OCI-M1 (cell line): Measurements from ENCODE around the gene POU4F3.

Experiments
- DNase-seq: peaks from one replicate; lab custom pipeline; 2025; lab: John Stamatoyannopoulos, UW

The POU4F3 gene

DNA sequence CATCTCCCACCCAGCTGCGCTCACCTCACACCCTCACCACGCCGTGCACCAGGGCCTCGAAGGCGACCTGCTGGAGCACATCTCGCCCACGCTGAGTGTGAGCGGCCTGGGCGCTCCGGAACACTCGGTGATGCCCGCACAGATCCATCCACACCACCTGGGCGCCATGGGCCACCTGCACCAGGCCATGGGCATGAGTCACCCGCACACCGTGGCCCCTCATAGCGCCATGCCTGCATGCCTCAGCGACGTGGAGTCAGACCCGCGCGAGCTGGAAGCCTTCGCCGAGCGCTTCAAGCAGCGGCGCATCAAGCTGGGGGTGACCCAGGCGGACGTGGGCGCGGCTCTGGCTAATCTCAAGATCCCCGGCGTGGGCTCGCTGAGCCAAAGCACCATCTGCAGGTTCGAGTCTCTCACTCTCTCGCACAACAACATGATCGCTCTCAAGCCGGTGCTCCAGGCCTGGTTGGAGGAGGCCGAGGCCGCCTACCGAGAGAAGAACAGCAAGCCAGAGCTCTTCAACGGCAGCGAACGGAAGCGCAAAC, 1.1 kb downstream of the POU4F3 start:
- DNase-seq, result no peak

DNA sequence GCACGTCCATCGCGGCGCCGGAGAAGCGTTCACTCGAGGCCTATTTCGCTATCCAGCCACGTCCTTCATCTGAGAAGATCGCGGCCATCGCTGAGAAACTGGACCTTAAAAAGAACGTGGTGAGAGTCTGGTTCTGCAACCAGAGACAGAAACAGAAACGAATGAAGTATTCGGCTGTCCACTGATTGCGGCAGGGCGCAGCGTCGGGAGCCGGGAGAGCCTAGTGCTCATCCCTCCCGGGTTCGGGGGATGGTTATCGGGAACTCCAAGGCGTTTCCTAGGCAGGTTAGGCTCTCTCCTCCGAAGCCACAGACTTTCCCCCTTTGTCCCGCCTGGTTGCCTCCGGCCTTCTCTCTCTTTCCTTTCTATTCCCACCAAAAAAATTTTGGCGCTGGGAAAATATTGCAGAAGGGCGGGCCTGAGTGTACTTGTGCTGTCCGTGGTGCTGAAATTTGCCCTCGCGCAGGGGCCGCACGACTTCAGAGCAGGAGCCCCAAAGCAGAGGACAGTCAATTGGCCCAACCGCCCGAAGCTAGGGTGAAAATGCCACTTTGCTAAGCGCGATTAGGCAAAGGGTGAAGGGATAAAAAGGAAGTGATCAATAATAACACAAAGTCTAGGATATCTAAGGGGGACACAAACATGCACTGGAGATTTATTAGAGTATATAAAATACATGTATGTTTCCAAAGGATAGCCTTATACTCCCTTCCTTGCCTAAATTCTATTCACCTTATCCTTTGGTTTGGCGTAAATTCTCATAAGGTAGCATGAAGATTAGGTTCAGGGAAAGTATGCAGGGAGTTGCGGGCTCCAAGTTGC, 1.8 kb downstream of the POU4F3 start:
- DNase-seq, result peak; percentile 65

DNA sequence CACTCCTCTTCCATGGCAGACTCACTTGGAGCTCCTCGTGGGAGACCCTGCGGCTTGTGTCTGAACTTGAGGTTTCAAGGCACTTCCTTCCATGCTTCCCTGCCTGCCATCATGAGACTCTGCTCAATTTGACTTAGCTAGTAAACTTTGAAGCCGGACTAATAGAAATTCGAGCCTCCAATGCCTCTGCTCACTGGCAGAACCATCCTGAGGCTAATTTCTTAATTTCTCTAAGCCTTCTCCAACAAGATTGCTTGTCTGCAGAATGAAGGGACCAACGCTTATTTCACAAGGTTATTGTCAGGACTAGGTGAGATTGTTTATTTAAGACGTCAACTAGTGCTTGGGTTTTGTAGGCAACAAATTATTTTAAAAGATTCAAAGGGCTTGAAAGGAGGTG, 3.2 kb downstream of the POU4F3 start:
- DNase-seq, result no peak

DNA sequence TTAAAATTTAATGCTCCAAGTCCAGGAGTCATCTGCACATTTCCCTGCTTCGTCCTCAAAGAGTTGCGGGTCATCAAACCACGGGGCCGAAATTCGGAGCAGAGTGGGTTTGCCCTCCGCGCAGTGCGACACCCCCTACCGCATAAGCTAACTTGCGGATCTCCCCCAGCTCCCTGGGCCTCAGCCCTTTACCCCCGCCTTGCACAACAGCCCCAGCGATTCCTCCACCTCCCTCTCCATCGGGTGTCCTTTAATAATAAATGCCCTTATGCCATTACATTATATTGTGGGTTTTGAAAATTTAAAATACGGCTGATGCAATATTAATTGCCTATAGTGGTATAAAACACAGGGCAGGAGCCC, 3.9 kb downstream of the POU4F3 start:
- no peak for DNase-seq

DNA sequence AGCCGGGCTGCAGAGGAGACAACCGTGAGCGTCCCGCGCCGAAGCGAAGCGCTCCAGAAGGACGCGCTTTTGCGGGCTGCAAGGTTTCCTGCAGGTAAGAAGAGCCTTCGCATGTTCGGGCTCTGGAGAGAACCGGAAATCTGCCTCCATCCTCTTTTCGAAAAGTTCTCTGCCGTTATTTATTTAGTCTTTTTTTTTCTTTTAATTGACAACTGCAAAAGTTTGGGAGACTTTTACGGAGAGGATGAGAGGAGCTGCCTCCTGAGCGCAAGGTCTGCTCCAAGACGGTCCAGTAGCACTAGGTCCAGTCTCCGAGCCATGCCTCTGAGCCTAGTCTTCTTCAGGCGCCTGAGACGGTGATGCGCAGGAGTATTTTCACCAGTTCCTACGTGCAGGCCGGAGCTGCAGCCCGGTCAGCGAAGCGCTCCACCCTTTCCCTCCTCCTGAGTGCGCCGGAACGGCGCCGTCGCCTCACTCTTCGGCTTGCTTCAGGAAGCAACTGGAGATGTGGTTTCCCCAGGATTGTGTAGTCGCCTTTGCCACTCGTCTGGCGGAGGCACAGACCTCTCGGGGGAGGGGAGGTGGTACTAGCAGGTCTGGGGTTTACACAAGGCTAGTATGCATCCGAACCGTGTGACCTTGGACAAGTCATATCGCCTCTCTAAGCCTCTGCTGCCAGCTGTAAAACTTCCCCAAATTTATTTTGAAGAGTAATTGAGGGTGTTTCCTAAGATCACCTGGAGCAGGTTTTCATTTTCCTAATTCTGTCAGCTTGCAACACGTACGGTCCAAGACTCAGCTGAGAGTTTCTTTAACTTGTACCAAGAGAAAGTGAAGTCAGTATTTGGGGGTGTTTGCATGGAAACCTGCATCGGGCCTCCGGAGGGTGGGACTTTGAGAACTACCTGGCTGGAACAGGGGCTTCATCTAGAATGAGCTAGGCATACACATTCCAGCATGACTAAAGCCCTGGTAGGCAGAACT, 4.5 kb downstream of the POU4F3 start:
- DNase-seq, result no peak

DNA sequence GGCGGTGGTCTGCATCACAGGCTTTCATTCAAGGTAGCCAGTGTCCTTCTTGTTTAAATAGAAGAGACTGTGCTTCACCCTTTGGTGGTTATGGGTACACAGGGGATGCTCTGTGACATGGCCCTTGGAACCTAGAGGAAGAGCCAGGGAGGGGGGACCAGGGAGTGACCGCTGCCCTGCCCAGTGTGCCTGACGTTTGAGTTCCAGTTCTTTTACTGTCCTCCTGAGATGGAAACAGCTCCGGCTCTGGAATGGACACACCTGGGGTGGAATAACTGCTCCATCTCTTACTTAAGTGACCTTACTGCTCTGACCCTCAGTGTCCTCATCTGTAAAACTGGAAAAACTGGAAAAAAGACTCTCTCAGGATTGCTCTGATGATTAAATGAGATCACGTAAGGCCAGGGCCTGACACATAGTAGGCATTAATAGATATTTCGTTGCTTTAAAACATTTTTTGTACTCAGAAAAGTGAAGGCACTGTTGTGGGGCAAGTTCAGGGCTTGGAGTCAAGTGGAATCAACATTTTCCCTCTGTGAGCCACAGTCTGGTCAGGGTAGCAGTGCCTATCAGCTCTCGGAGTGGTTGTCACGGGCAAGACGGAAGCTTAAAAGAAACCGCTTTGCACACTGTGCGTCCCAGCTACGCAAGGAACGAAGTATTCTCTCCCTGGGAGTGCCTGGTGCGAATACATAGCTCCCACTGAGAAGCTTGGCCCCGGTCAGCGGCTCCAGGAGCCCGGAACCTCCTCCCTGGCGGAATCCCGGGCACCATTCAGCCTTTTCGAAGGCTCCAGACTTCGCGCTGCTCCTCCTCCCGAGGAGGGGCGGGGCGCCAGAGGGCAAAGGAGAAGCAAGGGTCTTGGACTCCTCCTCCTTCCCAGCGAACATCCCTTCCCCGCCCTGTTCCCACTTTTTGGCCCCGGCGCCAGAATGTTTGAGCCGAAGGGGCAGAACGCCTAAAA, 5.8 kb downstream of the POU4F3 start:
- no peak for DNase-seq

DNA sequence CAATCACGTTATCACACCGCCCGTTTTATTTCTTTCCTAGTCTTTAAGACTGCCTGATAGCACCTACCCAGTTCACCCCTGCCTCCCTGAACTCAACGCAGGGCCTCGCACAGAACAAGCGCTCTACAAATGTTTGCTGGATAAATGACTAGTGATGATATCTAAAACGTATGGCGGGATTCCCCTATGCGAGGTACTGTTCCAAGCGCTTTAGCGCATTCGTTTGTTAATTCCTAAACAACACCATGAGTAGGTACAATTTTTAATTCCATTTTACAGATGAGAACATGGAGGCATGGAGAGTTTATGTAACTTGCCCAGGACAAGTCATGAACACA, 6.6 kb downstream of the POU4F3 start:
- DNase-seq, result no peak

DNA sequence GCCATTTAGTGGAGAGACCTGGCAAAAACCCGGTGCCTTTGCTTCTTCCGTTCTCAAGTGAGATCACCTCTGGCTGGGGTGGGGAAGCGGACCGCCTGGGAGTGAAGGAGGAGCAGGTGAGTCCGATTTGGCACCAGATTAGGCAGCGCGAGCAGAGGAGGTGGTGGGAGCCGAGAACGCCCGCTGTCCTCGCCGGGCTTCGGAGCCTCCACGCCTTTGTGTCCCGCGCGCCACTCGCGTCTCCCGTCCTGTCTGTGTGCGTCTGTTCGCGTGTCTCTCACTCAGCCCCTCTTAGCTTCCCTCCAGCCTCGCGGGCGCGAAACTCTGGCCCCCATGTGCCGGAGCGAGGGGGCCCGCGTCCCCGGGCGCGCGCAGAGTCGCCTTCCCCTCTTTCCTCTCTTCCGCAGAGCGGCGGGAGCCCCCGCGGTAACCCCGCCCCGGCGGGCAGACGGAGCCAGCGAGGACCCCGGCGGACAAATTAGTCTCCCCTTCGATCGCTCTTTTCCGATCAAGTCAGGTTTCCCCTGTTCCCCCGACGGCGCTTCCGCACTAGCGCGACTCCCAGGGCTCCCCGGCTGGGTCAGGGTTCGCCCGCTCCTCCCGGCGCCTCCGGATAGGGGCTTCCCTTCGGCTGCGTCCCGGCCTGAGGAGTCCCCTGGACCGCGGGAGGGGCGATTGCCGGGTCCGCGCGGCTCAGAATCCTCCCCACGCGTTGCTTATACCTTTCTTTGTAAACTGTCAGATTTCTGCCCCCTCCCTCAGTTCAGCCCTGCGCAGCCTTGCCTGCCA, 7.1 kb downstream of the POU4F3 start:
- DNase-seq, result no peak

DNA sequence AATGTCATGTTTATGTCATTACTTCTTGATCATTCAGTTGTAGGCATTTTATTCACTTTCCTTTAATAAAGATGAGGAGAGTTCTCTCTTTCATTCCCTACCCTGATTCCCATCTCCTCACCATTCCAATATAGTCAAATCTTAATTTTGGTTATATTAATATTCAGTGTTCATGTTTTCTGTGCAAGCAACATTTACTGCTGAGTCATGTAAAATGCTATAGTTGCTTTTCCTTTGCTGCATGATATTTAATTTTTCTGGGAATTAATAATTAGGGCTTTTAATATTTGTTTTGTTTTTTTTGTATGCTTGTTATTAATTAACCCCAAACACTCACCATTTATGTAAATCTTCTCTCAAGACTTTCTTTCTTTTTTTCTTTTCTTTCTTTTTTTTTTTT, 18.5 kb downstream of the POU4F3 start:
- no peak for DNase-seq

DNA sequence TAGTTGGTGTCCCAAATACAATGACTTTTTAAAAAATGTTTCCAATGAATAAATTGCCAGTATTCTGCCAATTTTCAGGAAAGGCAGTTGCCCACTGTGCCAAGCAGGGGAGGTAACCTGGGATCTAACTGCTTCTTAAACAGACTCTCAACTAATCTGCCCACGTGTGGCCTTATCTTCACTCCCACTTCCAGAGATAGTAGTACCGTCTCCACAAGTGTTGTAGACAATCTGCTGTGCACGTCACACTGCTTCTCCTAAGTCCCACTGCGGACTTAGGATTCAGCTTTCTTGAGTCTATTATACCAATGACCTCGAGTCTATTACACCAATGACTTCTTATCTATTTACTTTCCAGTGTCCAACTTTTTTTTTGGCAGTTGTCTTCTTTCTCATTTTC, 21.2 kb downstream of the POU4F3 start:
- no peak for DNase-seq

DNA sequence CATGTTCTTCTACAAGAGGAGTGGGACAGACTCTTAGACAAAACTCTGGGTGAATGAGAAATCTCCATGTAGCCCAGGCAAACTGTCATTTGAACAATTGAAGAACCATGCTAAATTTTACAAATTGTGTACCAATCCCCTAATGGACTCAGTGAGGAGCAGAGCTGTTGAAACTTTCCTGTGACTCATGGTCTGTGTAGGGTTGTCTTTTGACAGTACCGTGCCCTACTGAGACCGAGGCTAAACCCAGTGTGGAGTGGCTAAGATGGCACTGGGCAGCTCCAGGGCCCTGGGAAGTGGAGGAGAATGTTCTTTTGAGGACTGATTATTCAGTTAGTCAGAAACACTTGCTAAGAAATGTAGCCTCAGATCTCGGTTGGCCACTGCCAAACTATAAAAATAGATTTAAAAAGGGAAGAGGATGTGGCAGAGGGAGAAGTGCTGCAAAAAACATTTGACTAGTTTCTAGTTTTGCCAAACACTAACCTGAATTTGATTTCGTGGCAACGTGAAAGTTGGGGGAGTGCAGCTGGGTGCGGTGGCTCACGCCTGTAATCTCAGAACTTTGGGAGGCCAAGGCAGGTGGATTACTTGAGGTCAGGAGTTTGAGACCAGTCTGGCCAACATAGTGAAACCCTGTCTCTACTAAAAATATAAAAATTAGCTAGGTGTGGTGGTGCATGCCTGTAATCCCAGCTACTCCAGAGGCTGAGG, 24.7 kb downstream of the POU4F3 start:
- no peak for DNase-seq

DNA sequence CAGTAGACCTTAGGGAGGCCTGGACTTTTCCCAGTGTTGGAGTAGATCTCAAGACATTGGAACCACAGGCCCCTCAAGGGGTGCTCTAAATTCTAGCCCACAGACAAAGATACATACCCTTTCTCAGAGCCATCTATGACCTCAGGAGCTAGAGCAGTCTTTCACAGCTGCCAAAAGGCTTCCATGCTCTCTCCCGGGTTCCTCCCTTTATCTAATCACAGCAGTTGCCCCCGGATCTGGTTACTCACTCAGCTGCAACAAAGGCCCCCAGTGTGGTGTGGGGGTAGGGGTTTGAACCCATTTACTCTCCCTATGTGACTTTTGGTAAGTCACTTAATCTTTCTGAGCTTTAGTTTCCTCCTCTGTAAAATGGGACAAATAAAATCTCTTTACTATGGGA, 27.0 kb downstream of the POU4F3 start:
- no peak for DNase-seq

DNA sequence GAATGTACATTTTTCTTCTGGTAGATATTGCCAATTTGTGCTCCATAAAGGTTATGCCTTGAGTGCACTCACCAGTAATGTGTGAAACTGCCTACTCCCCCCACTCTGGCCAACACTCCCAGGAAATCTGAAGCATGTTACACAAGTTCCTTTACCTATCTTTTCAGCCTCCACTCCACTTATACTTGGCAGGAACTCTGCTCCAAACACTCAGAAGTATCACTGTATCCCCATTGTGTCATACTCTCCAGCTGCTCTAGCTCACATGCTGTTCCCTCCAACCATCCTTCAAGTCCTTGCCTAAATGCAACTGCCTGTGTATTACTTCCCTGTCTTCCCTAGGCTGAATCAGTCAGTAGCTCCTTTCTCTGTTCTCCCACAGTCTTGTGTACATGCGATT, 28.3 kb downstream of the POU4F3 start:
- DNase-seq, result no peak

DNA sequence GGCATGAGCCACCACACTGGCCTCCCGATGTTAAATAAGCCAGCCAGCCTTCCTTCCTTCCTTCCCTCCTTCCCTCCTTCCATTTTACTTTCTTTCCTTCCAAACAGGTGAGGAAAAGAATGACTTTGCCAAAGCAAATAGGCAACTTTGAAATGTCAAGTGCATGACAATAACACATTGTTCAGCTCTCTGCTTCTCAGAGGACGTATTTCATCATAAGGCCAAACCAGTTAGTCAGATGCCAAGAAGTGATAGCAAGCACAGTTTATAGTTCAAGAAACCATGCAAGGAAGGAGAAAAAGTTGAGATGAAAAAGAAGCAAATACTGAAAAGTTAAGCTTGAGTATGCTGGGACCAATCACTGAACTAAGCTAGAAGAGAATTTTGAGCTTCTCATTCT, 29.5 kb downstream of the POU4F3 start:
- DNase-seq, result peak; percentile 45

DNA sequence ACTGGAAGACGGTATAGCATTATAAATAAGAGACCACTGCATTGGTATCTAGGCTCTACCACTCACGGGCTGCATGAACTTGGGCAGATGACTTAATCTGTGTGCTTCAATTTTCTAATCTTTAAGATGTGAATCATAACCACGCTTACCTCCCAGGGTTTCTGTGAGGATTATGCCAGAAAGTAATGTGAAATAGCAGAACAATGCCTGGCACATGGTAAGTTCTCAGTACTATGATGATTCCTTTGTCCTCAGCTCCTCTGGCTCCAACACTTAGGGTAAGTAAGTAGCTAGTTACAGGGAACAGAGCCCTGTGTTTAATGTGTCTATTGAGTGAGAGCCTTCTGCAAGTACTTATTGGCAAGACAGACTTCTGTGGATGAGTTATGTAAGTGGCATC, 31.1 kb downstream of the POU4F3 start:
- no peak for DNase-seq

DNA sequence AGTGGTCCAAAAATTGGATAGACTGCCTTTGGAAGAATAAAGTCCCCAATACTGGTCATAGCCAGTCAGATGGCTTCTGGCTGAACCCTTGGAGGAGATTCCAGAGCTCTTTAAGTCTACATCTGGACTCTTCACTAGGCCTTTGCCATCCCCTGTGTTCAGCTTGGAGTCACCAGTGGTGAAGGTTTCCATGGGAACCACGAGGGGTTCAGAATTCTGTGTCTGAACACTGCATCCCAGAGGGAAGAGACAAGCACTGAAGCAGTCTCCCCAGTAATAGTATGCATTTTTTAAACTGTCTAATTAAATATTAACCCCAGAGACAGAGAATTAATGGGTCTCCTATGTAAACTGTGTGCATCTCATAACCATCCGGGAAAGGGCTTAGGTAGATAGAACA, 38.2 kb downstream of the POU4F3 start:
- no peak for DNase-seq

DNA sequence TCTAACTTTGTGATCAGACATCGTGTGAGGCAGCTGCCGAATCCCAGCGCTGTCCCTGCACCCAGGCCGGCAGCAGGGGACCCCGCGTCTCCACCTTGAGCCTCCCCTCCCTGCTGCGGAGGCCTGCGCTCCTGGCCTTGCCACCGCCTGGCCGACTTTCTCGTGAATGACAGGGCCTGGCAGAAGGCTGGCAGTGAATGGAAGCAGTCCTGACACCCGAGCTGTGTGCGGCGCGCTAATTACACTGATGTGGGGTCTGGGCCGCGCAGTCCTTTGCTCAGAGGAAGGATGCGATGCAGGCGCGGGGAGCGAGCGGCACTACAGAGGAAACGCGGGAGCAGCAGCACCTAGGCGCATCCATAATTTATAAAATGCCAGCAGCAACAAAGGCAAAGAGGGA, 40.3 kb downstream of the POU4F3 start:
- DNase-seq, result no peak

DNA sequence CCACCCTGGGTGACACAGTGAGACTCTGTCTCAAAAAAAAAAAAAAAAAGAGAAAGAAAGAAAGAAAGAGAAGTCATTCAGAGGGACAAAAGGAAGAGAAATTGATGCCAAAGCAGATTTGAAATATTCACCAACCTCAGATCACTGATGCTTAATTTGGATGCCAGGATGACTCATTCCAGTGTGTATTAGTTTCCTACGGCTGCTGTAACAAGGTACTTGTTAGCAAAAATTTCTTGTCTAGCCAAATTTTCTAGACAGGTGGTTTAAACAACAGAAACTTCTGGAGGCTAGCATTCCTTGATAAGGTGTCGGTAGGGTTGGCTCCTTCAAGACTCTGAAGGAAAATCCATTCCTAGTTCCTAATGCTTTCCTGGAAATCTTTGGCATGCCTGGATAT, 42.1 kb downstream of the POU4F3 start:
- no peak for DNase-seq

DNA sequence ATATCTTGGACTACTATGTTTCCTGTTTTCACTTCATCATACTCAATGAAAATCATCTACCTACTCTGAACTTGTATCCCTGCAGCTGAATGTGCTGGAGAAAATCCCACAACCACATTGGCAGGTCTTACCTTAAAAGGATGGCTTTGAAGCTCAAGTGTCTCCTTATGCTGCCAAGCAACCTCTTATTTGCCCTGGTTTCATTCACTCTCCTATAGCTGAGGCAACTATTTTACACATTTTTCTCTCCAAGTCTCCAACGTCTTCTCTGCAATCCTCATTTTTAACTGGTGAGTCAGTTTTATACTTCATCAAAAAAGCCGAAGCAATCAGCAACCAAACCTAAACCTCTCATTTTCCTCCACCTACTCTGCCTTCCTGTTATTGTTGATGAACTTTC, 49.7 kb downstream of the POU4F3 start:
- no peak for DNase-seq

DNA sequence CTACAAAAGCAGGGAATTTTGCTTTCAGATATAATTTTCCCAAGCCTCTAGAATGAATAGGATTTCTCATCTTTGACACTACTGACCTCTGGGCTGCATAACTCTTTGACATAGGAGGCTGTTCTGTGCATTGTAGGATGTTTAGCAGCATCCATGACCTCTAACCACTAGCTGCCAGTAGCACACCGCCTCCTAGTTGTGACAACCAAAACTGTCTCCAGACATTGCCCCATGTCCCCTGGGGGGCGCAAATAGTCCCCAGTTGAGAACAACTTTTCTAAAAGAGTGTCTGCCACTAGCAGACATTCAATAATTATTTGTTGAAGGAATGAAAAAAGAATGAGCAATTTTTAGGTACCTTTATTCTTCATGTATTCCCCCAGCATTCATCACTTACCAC, 51.8 kb downstream of the POU4F3 start:
- peak; percentile 6 for DNase-seq
